Nephron (organoid): ENCODE results near the gene ACTR1A.
A peak's percentile ranks its signal among the peaks of the same experiment; 100 is the strongest.

Experiments used
- H3K27ac Mint-ChIP-seq, 3 experiments: 2 replicates each; pipeline ENCODE4 v1.8.0; 2020; ENCODE audit warnings: mixed read lengths in 3 of 3, mild to moderate bottlenecking in 2 of 3, moderate library complexity in 1 of 3
- H3K27me3 Mint-ChIP-seq: 2 replicates; pipeline ENCODE4 v1.8.0; 2021; ENCODE audit warnings: low read depth, mild to moderate bottlenecking, moderate library complexity, mixed read lengths
- H3K36me3 Mint-ChIP-seq: 2 replicates; pipeline ENCODE4 v1.8.0; 2020; ENCODE audit warnings: low read depth, mixed read lengths
- H3K4me1 Mint-ChIP-seq: 2 replicates; pipeline ENCODE4 v1.8.0; 2020; ENCODE audit warnings: mixed read lengths
- H3K4me3 Mint-ChIP-seq, 3 experiments: 2 replicates each; pipeline ENCODE4 v1.8.0; 2020; ENCODE audit warnings: mild to moderate bottlenecking in 3 of 3, mixed read lengths in 3 of 3, moderate library complexity in 2 of 3
- H3K9me3 Mint-ChIP-seq: 2 replicates; pipeline ENCODE4 v1.8.0; 2020; ENCODE audit warnings: mixed read lengths
- CTCF ChIP-seq, 3 experiments: fragments of 200-600 bp; sonication (generic); IDR thresholded peaks; one replicate each; pipeline ENCODE4 v1.5.0; 2021; ENCODE audit warnings: antibody characterized with exemption in 3 of 3; ENCODE audit not compliant: unreplicated experiment in 3 of 3

The ACTR1A gene

GRCh38 chr10:102511583-102512274, 9.2 kb upstream of the ACTR1A start:
- TF ChIP-seq CTCF (IDR thresholded peaks at IDR 0.05; ENCODE audit: unreplicated experiment in 3 of 3) = no peak
- no peaks in the 10 kb centered on the region for H3K9me3 Mint-ChIP-seq

GRCh38 chr10:102509387-102509786, 6.9 kb upstream of the ACTR1A start:
- TF ChIP-seq CTCF (IDR thresholded peaks at IDR 0.05; ENCODE audit: unreplicated experiment in 3 of 3) = no peak
- H3K9me3 Mint-ChIP-seq = no peaks in the 10 kb centered on the region
- peaks cover 55% of the 10 kb centered on the region for H3K36me3 Mint-ChIP-seq
- no peaks in the 10 kb centered on the region for H3K27me3 Mint-ChIP-seq
- H3K27ac Mint-ChIP-seq = peak overlapping the region in 2 of 3 experiments; percentile 28 to 37
- peaks cover 53% of the 10 kb centered on the region for H3K4me1 Mint-ChIP-seq
- H3K4me3 Mint-ChIP-seq = no peak overlapping the region

More at GRCh38 chr10:102511583-102512274, 9.2 kb upstream of the ACTR1A start:
- H3K36me3 Mint-ChIP-seq = peaks cover 63% of the 10 kb centered on the region
- H3K27me3 Mint-ChIP-seq = no peaks in the 10 kb centered on the region
- peak overlapping the region in 1 of 3 experiments; percentile 7 for H3K4me3 Mint-ChIP-seq
- H3K4me1 Mint-ChIP-seq = peaks cover 42% of the 10 kb centered on the region
- H3K27ac Mint-ChIP-seq = peak overlapping the region; percentile 70 to 95 (median 77)

- Mint-ChIP-seq H3K36me3 (peaks cover 50% of the 10 kb centered on the region), H3K9me3 (no peaks in the 10 kb centered on the region), H3K4me1 (peaks cover 50% of the 10 kb centered on the region), H3K27me3 (no peaks in the 10 kb centered on the region), H3K27ac (no peak overlapping the region), H3K4me3 (peak overlapping the region in 2 of 3 experiments; percentile 48 to 58)
- TF ChIP-seq CTCF (IDR thresholded peaks at IDR 0.05; ENCODE audit: unreplicated experiment in 3 of 3) = no peak
These were observed 6.0 kb upstream of the ACTR1A start for GRCh38 chr10:102508506-102508905.

- Mint-ChIP-seq H3K27me3 (no peaks in the 10 kb centered on the region), H3K36me3 (peaks cover 42% of the 10 kb centered on the region), H3K4me1 (peaks cover 46% of the 10 kb centered on the region), H3K27ac (peak overlapping the region in 2 of 3 experiments; percentile 33 to 50), H3K9me3 (no peaks in the 10 kb centered on the region), H3K4me3 (peak overlapping the region; percentile 37 to 67 (median 58))
- TF ChIP-seq CTCF (IDR thresholded peaks at IDR 0.05; ENCODE audit: unreplicated experiment in 3 of 3) = no peak
These were observed 5.0 kb upstream of the ACTR1A start for GRCh38 chr10:102507521-102507920.

- TF ChIP-seq CTCF (IDR thresholded peaks at IDR 0.05; ENCODE audit: unreplicated experiment in 3 of 3) = no peak
- no peaks in the 10 kb centered on the region for H3K9me3 Mint-ChIP-seq
- H3K4me1 Mint-ChIP-seq = peaks cover 31% of the 10 kb centered on the region
- peaks cover 27% of the 10 kb centered on the region for H3K36me3 Mint-ChIP-seq
- no peaks in the 10 kb centered on the region for H3K27me3 Mint-ChIP-seq
- peak overlapping the region in 1 of 3 experiments; percentile 53 for H3K4me3 Mint-ChIP-seq
- peak overlapping the region; percentile 21 to 94 (median 79) for H3K27ac Mint-ChIP-seq
These were observed 3.1 kb upstream of the ACTR1A start for GRCh38 chr10:102505462-102506115.
